ENCODE data around the gene IFT22. TPM values are rescaled to one million over a fixed set of nuclear protein-coding genes. Genes with fewer than 3 reads are reported as not detected.

Gene IFT22
- total and polyA plus RNA-seq, 2 of the 8 experiments (the other 6 are each of a cell fraction or from before 2014, with no cell fraction given), result 17.7 to 18.9 TPM

DNA sequence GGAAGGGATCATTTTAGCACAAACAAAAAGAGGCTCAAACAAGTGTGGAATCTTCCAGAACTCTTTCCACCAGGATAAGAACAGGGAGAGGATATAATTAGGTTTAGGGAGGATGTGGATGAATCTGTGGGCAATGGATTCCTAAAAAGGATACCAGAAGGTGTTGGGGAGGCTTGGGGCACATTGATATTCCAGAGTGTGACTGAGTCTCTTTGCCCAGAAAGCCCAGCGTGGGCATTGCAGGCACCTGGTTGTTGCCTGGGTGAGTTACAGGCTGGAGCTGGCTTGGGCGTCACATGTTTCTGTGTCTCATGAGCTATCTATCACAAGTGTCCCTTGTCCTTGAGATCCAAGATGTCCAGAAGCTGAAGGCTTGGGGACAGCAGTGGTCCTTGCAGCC, 44.3 kb upstream of the IFT22 start:
- DNase-seq (ENCODE audit: low read depth in 1 of 2, low spot score in 2 of 2) (no peak), FAIRE-seq (no peak)
- ChIA-PET POLR2A (ENCODE audit: partially characterized antibody) (interaction anchor here (0.6 to 1.5 kb wide), 4 partner anchors 11 to 51 kb away, joined by 3 to 4 read pairs (median 3); no protein-coding TSS in a partner anchor), CTCF (ENCODE audit: partially characterized antibody) (interaction anchor here (0.6 to 36.0 kb wide), 9 partner anchors 11 to 725 kb away, joined by 3 to 728 read pairs (median 3); no protein-coding TSS in a partner anchor)
- Histone ChIP-seq H3K9me3 (ENCODE audit: insufficient read depth in 2 of 2, low read depth in 1 of 2, low read length in 1 of 2) (no peaks in the 10 kb centered on the region), H2BK15ac (ENCODE audit: low read length) (no peak overlapping the region), H3K4me1 (replicated peaks in 1 of 4; ENCODE audit: control insufficient read depth in 3 of 4, insufficient read depth in 4 of 4, low read length in 3 of 4) (peaks cover 0 to 3% (median 2%) of the 10 kb centered on the region in 4 experiments; a peak in 3 of 7 replicates), H3K4me2 (ENCODE audit: insufficient read depth in 1 of 2, low read depth in 2 of 2, low read length in 2 of 2) (no peak overlapping the region), H3K14ac (ENCODE audit: insufficient read length) (no peak overlapping the region), H4K91ac (replicated peaks; ENCODE audit: insufficient read length, low read length) (no peak overlapping the region), H2BK5ac (ENCODE audit: low read depth, low read length) (0 out of 2 replicates have a peak overlapping the region, but pooled peaks have one; percentile 26), H2BK12ac (ENCODE audit: low read depth, low read length) (peak overlapping the region; percentile 63; the same call in 1 of the 2 replicates), H3K27ac (ENCODE audit: low read depth, low read length) (no peak overlapping the region), H2BK120ac (replicated peaks; ENCODE audit: low read depth, low read length) (no peak overlapping the region), H3K23ac (ENCODE audit: insufficient read length) (no peak overlapping the region), H4K8ac (ENCODE audit: extremely low read depth, insufficient read depth, low read length) (no peak overlapping the region), H3K27me3 (replicated peaks in 1 of 4; ENCODE audit: control insufficient read depth in 3 of 4, extremely low read depth in 1 of 4, insufficient read depth in 3 of 4, low read length in 3 of 4) (no peaks in the 10 kb centered on the region; a peak in 1 of 7 replicates), H2BK20ac (ENCODE audit: low read length) (0 out of 2 replicates have a peak overlapping the region, but pooled peaks have one; percentile 80), H2AK5ac (ENCODE audit: low read depth, low read length) (0 out of 2 replicates have a peak overlapping the region, but pooled peaks have one; percentile 5), H4K20me1 (replicated peaks in 1 of 2; ENCODE audit: control insufficient read depth in 1 of 2, insufficient read depth in 2 of 2, low read length in 2 of 2) (peaks cover 0 to 2% of the 10 kb centered on the region in 2 experiments), H3K56ac (replicated peaks; ENCODE audit: insufficient read length, low read depth, low read length) (no peak overlapping the region), H3K23me2 (ENCODE audit: low read depth, low read length) (peaks cover 5% of the 10 kb centered on the region), H3K36me3 (ENCODE audit: control insufficient read depth in 2 of 4, insufficient read depth in 4 of 4, low read length in 3 of 4) (peaks cover 0 to 3% (median 0%) of the 10 kb centered on the region in 4 experiments; a peak in 1 of 8 replicates), H4K5ac (ENCODE audit: insufficient read length, low read depth, low read length) (no peak overlapping the region), H3K4me3 (ENCODE audit: extremely low read depth in 1 of 4, insufficient read depth in 2 of 4, low read depth in 3 of 4, low read length in 4 of 4) (no peak overlapping the region), H3K18ac (ENCODE audit: extremely low read depth, low read length) (no peak overlapping the region), H3K9ac (replicated peaks in 1 of 4; ENCODE audit: extremely low read depth in 1 of 4, low read depth in 3 of 4, low read length in 3 of 4) (no peak overlapping the region), H2AFZ (ENCODE audit: low read length) (no peak overlapping the region), H3K79me1 (ENCODE audit: low read depth, low read length) (peaks cover 9% of the 10 kb centered on the region), H3K4ac (replicated peaks; ENCODE audit: insufficient read length, low read depth, low read length) (no peak overlapping the region), H3K79me2 (ENCODE audit: control insufficient read depth in 1 of 2, insufficient read depth in 2 of 2, low read length in 2 of 2) (peaks cover 4 to 58% of the 10 kb centered on the region in 2 experiments; a peak in 3 of 4 replicates)
- 91% methylated on average over 2 of the region's 2 CpGs; no CpG with 5 or more reads in 1 of the 2 experiments for WGBS, 2 experiments (ENCODE audit: extremely low coverage in 1 of 2, insufficient coverage in 1 of 2, insufficient read length in 1 of 2, insufficient replicate concordance in 2 of 2, low coverage in 1 of 2, low lambda C conversion rate in 2 of 2, missing lambda C conversion rate in 1 of 2)
- TF ChIP-seq SRF (IDR thresholded peaks at IDR 0.05; ENCODE audit: low read depth, low read length) (no peak), CTBP2 (IDR thresholded peaks at IDR 0.05; ENCODE audit: borderline replicate concordance, insufficient read depth, insufficient read length, low read length) (no peak), CBX5 (IDR thresholded peaks at IDR 0.05; ENCODE audit: low read depth, low read length) (no peak), BRCA1 (IDR thresholded peaks at IDR 0.05; ENCODE audit: low read depth, low read length) (no peak), CBX8 (IDR thresholded peaks at IDR 0.05; ENCODE audit: borderline replicate concordance, low read depth, low read length) (no peak)
- TF ChIP-seq, protein P1, sequence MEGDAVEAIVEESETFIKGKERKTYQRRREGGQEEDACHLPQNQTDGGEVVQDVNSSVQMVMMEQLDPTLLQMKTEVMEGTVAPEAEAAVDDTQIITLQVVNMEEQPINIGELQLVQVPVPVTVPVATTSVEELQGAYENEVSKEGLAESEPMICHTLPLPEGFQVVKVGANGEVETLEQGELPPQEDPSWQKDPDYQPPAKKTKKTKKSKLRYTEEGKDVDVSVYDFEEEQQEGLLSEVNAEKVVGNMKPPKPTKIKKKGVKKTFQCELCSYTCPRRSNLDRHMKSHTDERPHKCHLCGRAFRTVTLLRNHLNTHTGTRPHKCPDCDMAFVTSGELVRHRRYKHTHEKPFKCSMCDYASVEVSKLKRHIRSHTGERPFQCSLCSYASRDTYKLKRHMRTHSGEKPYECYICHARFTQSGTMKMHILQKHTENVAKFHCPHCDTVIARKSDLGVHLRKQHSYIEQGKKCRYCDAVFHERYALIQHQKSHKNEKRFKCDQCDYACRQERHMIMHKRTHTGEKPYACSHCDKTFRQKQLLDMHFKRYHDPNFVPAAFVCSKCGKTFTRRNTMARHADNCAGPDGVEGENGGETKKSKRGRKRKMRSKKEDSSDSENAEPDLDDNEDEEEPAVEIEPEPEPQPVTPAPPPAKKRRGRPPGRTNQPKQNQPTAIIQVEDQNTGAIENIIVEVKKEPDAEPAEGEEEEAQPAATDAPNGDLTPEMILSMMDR (IDR thresholded peaks at IDR 0.05; ENCODE audit: control extremely low read depth in 1 of 3, insufficient read depth in 1 of 3, low read depth in 1 of 3, low read length in 3 of 3), result no peak

Data from H1 (cell line).